NB4 (cell line): ENCODE data around the gene HLCS.

Source experiments
- DNase-seq: peaks from one replicate; pipeline ENCODE4 v3.0.0; 2010; ENCODE audit warnings: low read depth
- H3K4me3 ChIP-seq: one replicate; pipeline ENCODE4 v1.5.1; 2011; ENCODE audit warnings: mild to moderate bottlenecking, low read depth, low read length, moderate library complexity
- CTCF ChIP-seq: IDR thresholded peaks from one replicate; pipeline ENCODE4 v1.5.1; 2012; ENCODE audit warnings: low read depth, low read length
- MAX ChIP-seq: IDR thresholded peaks from 2 replicates; pipeline ENCODE4 v1.6.1; 2011; ENCODE audit warnings: low read depth, low read length
- MYC ChIP-seq: IDR thresholded peaks from 2 replicates; pipeline ENCODE4 v1.6.1; 2011; ENCODE audit warnings: low read depth, low read length
- POLR2A ChIP-seq: IDR thresholded peaks from 2 replicates; pipeline ENCODE4 v1.6.1; 2011; ENCODE audit warnings: mild to moderate bottlenecking; ENCODE audit not compliant: insufficient read length; ENCODE audit errors: extremely low read depth

The HLCS gene

GRCh38 chr21:36706951-36707762, 259.3 kb downstream of the HLCS start:
- H3K4me3 ChIP-seq, result no peak overlapping the region
- TF ChIP-seq MAX (no peak), CTCF (no peak), MYC (no peak), POLR2A (no peak)

GRCh38 chr21:36706482-36706852, 260.0 kb downstream of the HLCS start:
- no peak for DNase-seq
- TF ChIP-seq MAX (peak; percentile 41; the same call in 1 of the 2 replicates), POLR2A (no peak), MYC (no peak)
- H3K4me3 ChIP-seq, result no peak overlapping the region

More at GRCh38 chr21:36706951-36707762, 259.3 kb downstream of the HLCS start:
- DNase-seq, result no peak

- TF ChIP-seq CTCF, result peak; percentile 32
- no peak for TF ChIP-seq POLR2A
- no peak for TF ChIP-seq MAX
- TF ChIP-seq MYC, result no peak
- no peak overlapping the region for H3K4me3 ChIP-seq
- DNase-seq, result peak; percentile 48
Measured at GRCh38 chr21:36705679-36706481, 260.6 kb downstream of the HLCS start.

- DNase-seq, result no peak
- H3K4me3 ChIP-seq, result no peak overlapping the region
- TF ChIP-seq MYC (no peak), POLR2A (no peak), MAX (no peak), CTCF (no peak)
Measured at GRCh38 chr21:36704958-36705678, 261.4 kb downstream of the HLCS start.

GRCh38 chr21:36704281-36704957, 262.1 kb downstream of the HLCS start:
- TF ChIP-seq CTCF, result no peak
- TF ChIP-seq MYC, result no peak
- TF ChIP-seq POLR2A, result no peak
- TF ChIP-seq MAX, result no peak
- no peak for DNase-seq

More at GRCh38 chr21:36704281-36704957, 262.1 kb downstream of the HLCS start:
- no peak overlapping the region for H3K4me3 ChIP-seq
